NCI-H345 treated with DMSO at 0.1 percent for 48 hours (cell line): Measurements from ENCODE around the gene VEPH1.

Source experiments
- DNase-seq: peaks from one replicate; lab custom pipeline; 2025; ENCODE audit not compliant: unreplicated experiment; lab: John Stamatoyannopoulos, UW

The VEPH1 gene

GRCh38 chr3:157438194-157438730 is 65.0 kb downstream of the VEPH1 start:
- DNase-seq, result peak; percentile 19

DNA sequence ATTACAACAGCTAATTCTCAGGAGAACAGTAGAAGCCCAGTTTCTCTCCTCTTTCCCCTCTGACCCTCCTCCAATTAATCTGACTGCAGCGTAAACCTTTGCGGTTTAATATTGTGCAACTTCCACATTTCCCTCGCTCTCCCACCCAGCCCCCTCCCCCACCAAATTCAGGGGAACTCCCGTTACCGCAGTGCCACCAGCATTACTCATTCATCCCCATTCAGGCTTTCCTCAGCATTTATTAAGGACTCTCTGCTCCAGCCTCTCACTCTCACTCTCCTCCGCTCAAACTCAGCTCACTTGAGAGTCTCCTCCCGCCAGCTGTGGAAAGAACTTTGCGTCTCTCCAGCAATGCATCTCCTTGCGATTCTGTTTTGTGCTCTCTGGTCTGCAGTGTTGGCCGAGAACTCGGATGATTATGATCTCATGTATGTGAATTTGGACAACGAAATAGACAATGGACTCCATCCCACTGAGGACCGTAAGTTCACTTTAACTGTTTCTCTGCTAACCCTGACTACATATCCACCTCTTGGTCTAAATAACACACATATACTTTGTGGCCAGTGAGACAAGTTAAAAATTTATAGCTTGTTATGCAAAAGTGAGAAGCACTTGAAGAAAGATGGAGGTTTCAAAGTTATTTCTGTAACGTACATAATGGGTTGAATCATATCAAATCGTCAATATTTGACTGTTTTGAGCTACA is 66.5 kb downstream of the VEPH1 start, which contains the start of gene PTX3:
Gene PTX3 (plus strand): TSS at position 268 of the 709 bp plus-strand sequence. CDS start 84 bp downstream, at position 352.
- DNase-seq, result no peak

GRCh38 chr3:157429708-157430107 is 73.5 kb downstream of the VEPH1 start:
- no peak for DNase-seq

- DNase-seq, result no peak
These were observed 74.4 kb downstream of the VEPH1 start for GRCh38 chr3:157428853-157429252.

DNA sequence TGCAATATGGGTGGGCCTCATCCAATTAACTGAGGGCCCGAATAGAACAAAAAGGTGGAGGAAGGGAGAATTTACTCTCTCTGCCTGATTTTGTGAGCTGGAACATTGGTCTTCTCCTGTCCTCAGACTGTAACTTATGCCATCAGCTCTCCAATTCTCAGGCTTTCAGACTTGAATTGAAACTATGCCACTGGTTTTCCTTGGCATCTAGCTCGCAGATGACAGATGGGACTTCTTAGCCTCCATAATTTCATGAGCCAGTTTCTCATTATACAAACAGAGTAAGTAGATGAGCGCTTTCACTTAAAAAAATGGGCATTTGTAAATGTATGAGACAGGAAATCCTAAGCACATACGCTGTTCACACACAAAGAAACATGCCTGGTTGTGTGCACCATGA is 75.3 kb downstream of the VEPH1 start:
- DNase-seq, result no peak

DNA sequence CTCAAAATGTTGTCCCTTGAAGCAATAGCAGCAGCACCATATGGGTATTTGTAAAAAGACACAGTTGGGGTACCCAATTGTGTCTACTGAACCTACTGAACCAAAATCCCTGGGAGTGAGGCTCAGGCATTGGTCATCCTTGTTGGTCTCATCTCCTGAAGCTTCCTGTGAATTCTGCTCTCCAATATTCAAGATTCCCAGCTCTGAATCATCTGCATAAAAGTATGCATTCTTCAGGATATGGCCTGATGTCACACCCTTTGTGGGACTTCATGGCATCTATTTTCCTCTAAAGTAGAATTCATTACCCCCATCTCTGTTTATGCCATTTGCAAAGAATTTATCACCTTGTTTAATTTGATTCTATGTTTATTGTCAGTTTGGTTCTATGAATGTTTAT is 79.9 kb downstream of the VEPH1 start:
- DNase-seq, result no peak

DNA sequence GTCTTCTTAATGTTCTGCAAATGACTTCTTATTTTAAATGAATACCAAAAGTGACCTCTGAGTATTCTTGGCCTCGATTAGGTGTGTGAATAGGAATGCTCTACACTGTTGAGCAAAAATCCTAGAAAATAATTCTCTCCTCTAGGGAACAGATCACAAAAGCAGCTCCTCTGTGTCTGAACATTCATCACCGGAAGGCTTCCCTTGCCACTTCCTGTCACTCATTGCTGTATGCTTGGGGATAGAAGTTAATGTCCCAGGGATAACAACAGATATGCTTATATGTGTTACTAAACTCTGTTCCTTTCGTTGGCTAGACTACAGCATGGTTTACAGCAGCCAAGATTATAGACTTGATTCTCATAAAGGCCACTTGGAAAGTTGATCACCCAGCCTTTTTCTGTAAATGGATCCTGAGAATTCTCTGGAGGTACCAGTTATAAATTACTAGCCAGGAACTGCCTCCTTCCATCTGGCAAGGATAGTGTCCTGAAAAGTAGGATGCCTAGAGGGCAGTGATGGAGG is 82.5 kb downstream of the VEPH1 start:
- DNase-seq, result no peak

DNA sequence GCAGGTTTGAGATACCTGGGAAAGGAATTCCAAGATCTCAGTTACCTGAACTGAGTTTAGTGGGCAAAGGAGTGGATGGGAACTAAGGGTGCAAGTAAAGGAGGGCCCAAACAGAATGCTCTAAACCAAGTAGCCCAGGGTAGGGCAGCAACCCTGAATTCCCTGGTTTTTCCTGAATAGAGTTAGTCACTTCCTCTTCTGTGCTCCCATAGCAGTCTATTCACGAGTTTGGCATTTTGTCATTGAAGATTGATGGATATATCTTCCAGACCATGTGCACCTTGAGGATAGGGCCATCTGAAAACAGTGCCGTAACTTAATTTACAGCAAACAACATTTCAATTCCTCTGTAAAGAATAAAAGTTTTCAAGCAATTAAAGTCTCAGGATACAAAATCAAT is 85.1 kb downstream of the VEPH1 start:
- DNase-seq, result no peak

DNA sequence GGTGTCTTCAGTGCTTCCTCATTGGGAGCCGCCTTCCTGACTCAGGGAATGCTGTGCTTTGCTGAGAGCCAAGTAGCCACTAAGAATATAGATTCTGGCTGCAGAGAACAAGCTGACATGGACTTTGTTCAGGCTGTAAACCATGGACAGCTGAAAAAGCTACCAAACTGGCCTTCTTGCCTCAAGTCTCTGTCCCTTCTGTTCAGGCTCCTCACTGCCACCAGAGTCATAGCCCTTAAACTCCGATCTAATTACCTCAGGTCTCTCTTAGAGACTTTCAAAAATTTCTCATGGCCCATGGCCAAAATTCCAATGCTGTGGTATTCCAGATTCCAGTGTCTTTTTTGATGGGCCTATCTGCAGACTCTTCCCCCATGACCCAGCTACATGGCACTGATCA is 86.0 kb downstream of the VEPH1 start:
- DNase-seq, result no peak

DNA sequence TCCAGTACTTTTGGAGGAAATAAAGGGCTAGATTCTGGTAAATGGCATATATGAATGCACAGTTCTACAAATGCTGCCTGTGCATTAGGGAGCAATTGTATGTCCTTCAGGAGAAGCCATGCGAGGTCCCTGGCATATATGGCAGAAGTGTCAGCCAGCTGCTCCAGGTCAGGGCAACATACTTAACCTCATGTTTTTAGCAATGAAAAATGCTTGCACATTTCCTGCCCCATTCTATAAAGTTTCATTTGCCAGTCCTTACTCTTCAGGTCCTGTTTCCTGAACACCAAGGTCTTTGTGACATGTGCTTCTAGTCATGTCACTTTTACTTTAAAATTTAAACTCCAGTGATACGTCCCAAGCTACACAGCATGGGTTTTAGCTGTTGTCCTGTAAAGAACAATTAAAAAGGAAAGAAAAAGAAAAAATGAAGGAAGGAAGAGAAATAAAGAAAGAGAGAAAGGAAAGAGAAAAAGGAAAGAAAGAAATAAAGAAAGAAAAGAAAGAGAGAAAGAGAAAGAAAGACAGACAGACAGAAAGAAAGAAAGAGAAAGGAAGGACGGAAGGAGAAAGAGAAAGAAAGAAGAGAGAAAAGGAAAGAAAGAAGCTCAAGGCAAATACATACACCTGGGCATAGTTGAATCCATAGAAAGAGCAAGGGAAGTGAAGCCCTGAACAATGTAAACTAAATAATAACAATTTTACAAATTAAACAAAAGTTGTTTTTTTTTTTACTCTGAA is 86.7 kb downstream of the VEPH1 start:
- no peak for DNase-seq

DNA sequence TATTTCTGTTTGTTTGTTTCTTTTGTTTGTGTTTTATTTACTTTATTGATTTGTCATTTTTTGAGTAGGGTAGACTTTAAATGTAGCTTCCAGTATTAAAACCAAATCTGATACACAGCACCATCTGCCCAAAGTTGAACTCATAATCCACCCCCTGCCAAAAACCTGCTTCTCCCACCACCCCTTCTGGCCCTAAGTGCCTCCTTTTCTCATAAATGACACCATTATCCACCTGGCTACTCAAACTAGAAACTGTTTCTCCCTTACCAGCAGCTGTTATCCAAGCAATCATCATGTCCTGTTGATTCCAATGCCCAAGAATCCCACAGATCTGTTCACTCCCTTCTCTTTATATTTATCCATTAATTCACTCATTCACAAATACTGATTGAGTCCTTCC is 88.4 kb downstream of the VEPH1 start:
- DNase-seq, result no peak

- DNase-seq, result no peak
These were observed 90.8 kb downstream of the VEPH1 start for GRCh38 chr3:157412323-157412855.

- DNase-seq, result no peak
These were observed 92.3 kb downstream of the VEPH1 start for GRCh38 chr3:157410945-157411344.

GRCh38 chr3:157409516-157409915 is 93.7 kb downstream of the VEPH1 start:
- DNase-seq, result no peak

GRCh38 chr3:157408499-157409149 is 94.6 kb downstream of the VEPH1 start:
- no peak for DNase-seq

DNA sequence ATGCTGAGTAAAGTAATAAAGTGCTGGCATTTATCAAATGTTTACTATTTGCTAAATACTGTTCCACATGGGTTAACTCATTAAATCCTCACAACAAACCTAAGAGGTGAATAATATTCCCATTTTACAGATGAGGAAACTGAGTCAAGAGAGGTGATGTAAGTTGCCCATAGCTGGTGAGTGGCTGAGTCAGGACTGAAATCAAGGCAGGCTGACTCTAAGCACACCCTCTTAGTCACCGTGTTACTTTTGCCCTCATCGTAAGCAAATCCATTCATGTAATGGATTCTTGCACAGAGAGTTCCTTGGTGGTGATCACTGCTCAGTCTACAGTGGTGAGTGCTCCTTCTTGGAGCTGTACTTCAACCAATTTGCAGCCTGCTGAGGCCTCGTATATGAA is 95.4 kb downstream of the VEPH1 start:
- no peak for DNase-seq

DNA sequence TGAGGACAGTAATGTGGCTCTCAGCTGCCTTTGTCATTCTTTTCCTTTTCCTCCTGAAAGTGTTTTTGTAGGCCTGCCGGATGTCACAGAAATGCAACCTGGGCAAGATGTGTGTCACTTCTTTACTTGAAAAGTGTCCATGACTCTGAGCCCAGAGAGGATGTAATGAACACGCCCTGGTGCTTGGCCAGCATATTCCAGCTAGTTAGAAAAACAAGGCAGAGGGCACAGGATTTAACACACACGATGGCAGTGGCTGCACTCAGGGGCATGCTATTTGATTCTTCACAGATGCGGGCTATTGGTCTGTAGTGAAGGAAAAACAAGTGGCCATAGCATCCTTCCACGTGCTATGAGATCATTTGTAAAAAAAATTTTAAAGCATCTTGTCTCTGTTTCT is 96.8 kb downstream of the VEPH1 start:
- DNase-seq, result no peak

GRCh38 chr3:157405457-157405856 is 97.8 kb downstream of the VEPH1 start:
- no peak for DNase-seq

DNA sequence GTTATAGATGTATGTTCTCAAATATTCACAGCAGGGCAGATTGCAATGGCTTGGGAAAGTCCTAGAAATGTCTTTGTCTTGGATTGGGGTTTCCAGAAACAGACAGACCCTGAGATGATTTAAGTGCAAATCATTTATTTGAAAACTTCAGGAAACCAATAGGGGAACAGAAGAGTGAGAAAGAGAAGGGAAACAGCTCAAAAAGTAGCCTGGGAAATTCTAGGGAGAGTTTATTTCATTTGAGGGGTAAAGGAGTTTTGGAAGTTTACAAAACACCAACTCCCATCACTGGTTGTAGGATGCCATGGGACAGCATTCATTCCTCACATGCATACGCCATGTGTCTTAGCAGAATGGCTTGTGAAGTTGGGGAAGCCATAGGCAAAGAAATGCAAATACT is 98.8 kb downstream of the VEPH1 start:
- DNase-seq, result no peak

DNA sequence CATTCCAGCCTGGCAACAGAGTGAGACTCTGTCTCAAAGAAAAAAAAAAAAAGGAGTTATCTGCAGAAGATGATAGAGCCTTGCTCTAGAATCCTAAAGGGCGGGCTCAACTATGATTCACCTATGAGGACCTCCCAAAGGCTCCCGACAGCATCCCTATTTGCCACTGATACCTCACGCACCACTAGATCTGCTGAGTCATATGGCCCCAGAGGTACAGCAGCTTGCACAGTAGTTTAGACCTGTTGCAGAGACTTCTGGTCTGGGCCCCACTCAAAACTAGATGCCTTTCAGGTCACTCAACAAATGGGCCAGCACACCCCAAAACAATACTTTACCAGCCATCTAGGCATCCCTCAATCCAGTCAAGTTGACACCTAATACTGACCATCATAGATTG is 104.6 kb downstream of the VEPH1 start:
- no peak for DNase-seq

DNA sequence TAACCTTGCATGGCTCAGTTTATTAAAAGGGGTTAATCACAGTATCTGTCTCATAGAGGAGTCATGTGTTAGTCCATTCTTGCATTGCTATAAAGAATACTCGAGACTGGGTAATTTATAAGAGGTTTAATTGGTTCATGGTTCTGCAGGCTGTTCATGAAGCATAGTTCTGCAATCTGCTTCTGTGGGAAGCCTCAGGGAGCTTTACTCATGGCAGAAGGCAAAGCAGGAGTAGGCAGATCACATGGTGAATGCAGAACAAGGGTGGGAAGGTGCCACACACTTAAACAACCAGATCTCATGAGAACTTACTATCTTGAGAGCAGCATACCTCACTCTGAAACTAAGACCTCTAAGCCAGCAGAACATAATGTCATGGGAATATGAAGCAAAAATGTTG is 108.8 kb downstream of the VEPH1 start:
- no peak for DNase-seq
